HepG2 (cell line): ENCODE results near the gene EPB41L2. TPM values are rescaled to one million over a fixed set of nuclear protein-coding genes. Genes with fewer than 3 reads are reported as not detected.
A peak's percentile ranks its signal among the peaks of the same experiment; 100 is the strongest.

ENCODE experiments used
- CHD2 ChIP-seq: IDR thresholded peaks from 2 replicates; pipeline ENCODE4 v1.6.1; 2011; ENCODE audit warnings: low read depth, low read length, improper control_type of control experiment
- JUND ChIP-seq: sonication (generic); formaldehyde crosslinking; IDR thresholded peaks from 2 replicates; pipeline ENCODE4 v1.8.0; 2022; ENCODE audit warnings: mild to moderate bottlenecking, missing genetic modification reagents
- MAFG ChIP-seq: sonication (generic); formaldehyde crosslinking; IDR thresholded peaks from 2 replicates; pipeline ENCODE4 v1.5.1; 2020; ENCODE audit warnings: mild to moderate bottlenecking, missing genetic modification reagents
- MAFK ChIP-seq, 2 experiments: IDR thresholded peaks in 1 of 2; conservative IDR thresholded peaks in 1 of 2; 2 replicates each; pipeline ENCODE4 v1.6.1; 2011; ENCODE audit warnings: improper control_type of control experiment in 2 of 2, low read length in 2 of 2
- MTA3 ChIP-seq: sonication (generic); formaldehyde crosslinking; IDR thresholded peaks from 2 replicates; pipeline ENCODE4 v1.4.0; 2020; ENCODE audit warnings: missing genetic modification reagents
- POGZ ChIP-seq: sonication (generic); formaldehyde crosslinking; IDR thresholded peaks from 2 replicates; pipeline ENCODE4 v1.4.0; 2020; ENCODE audit warnings: mild to moderate bottlenecking, missing genetic modification reagents
- RORA ChIP-seq: sonication (generic); formaldehyde crosslinking; IDR thresholded peaks from 2 replicates; pipeline ENCODE4 v1.5.0; 2020; ENCODE audit warnings: mild to moderate bottlenecking, missing genetic modification reagents, moderate library complexity
- SIX1 ChIP-seq: sonication (generic); formaldehyde crosslinking; IDR thresholded peaks from 2 replicates; pipeline ENCODE4 v1.4.0; 2020; ENCODE audit warnings: missing genetic modification reagents, borderline replicate concordance
- SIX4 ChIP-seq: sonication (generic); formaldehyde crosslinking; IDR thresholded peaks from 2 replicates; pipeline ENCODE4 v1.4.0; 2020; ENCODE audit warnings: missing genetic modification reagents
- TCF7 ChIP-seq: sonication (generic); IDR thresholded peaks from 2 replicates; pipeline ENCODE4 v1.6.1; 2016; ENCODE audit warnings: antibody characterized with exemption, low read depth
- TRIM24 ChIP-seq: sonication (generic); formaldehyde crosslinking; IDR thresholded peaks from 2 replicates; pipeline ENCODE4 v1.8.0; 2022; ENCODE audit warnings: mild to moderate bottlenecking, missing genetic modification reagents
- ZNF207 ChIP-seq: fragments of 450-650 bp; IDR thresholded peaks from 2 replicates; pipeline ENCODE4 v1.6.1; 2016; ENCODE audit warnings: antibody characterized with exemption, borderline replicate concordance
- ZNF326 ChIP-seq: sonication (generic); formaldehyde crosslinking; IDR thresholded peaks from 2 replicates; pipeline ENCODE4 v1.4.0; 2020; ENCODE audit warnings: missing genetic modification reagents, borderline replicate concordance
- ZNF678 ChIP-seq: sonication (generic); formaldehyde crosslinking; IDR thresholded peaks from 2 replicates; pipeline ENCODE4 v1.4.0; 2020; ENCODE audit warnings: mild to moderate bottlenecking, missing genetic modification reagents
- ZNF704 ChIP-seq: sonication (generic); formaldehyde crosslinking; IDR thresholded peaks from 2 replicates; pipeline ENCODE4 v1.8.1; 2023; ENCODE audit warnings: mild to moderate bottlenecking, inconsistent platforms, moderate library complexity, missing genetic modification reagents, borderline replicate concordance
- ZNF790 ChIP-seq: sonication (generic); formaldehyde crosslinking; IDR thresholded peaks from 2 replicates; pipeline ENCODE4 v1.8.0; 2022; ENCODE audit warnings: missing genetic modification reagents, mild to moderate bottlenecking, borderline replicate concordance
- polyA plus RNA-seq, 8 experiments: library from polyadenylated mRNA; depleted of rRNA in 3 of 8; stranded (reverse) in 7 of 8; unstranded in 1 of 8; fragments of >200 nt; fragmentation: Illumina TruSeq in 4 of 8; extraction: Trizol in 4 of 8; gene quantifications; 2 replicates each; pipeline versions ENCODE4 v1.2.1 to v1.2.3, GENCODE V29; 2011 to 2016; ENCODE audit warnings: low read depth in 4 of 8, missing spikeins in 1 of 8, mixed read lengths in 1 of 8; ENCODE audit not compliant: insufficient read depth in 1 of 8
- total RNA-seq, 5 experiments: library from RNA; depleted of rRNA; stranded (reverse); fragments of >200 nt; fragmentation: Illumina TruSeq; extraction: Trizol; gene quantifications; 2 replicates each; pipeline ENCODE4 v1.2.3, GENCODE V29; 2016; ENCODE audit warnings: low read depth in 1 of 5
- TF ChIP-seq, protein P1 (sequence below): sonication (generic); formaldehyde crosslinking; IDR thresholded peaks from 2 replicates; pipeline ENCODE4 v1.5.0; 2020; ENCODE audit warnings: mild to moderate bottlenecking, missing genetic modification reagents, borderline replicate concordance
- TF ChIP-seq, protein P2 (sequence below): sonication (generic); formaldehyde crosslinking; IDR thresholded peaks from 2 replicates; pipeline ENCODE4 v1.8.0; 2022; ENCODE audit warnings: missing genetic modification reagents, mild to moderate bottlenecking, inconsistent platforms, borderline replicate concordance
- TF ChIP-seq, protein P3 (sequence below): sonication (generic); formaldehyde crosslinking; IDR thresholded peaks from 2 replicates; pipeline ENCODE4 v1.4.0; 2020; ENCODE audit warnings: low read depth, mild to moderate bottlenecking, missing genetic modification reagents
- TF ChIP-seq, protein P4 (sequence below): sonication (generic); formaldehyde crosslinking; IDR thresholded peaks from 2 replicates; pipeline ENCODE4 v1.5.0; 2020; ENCODE audit warnings: mild to moderate bottlenecking, missing genetic modification reagents

EPB41L2 gene
- total and polyA plus RNA-seq, 2 of the 13 experiments (the other 11 are each of a cell fraction or from before 2014, with no cell fraction given): 41.7 to 56.4 TPM

- TF ChIP-seq, protein P1, sequence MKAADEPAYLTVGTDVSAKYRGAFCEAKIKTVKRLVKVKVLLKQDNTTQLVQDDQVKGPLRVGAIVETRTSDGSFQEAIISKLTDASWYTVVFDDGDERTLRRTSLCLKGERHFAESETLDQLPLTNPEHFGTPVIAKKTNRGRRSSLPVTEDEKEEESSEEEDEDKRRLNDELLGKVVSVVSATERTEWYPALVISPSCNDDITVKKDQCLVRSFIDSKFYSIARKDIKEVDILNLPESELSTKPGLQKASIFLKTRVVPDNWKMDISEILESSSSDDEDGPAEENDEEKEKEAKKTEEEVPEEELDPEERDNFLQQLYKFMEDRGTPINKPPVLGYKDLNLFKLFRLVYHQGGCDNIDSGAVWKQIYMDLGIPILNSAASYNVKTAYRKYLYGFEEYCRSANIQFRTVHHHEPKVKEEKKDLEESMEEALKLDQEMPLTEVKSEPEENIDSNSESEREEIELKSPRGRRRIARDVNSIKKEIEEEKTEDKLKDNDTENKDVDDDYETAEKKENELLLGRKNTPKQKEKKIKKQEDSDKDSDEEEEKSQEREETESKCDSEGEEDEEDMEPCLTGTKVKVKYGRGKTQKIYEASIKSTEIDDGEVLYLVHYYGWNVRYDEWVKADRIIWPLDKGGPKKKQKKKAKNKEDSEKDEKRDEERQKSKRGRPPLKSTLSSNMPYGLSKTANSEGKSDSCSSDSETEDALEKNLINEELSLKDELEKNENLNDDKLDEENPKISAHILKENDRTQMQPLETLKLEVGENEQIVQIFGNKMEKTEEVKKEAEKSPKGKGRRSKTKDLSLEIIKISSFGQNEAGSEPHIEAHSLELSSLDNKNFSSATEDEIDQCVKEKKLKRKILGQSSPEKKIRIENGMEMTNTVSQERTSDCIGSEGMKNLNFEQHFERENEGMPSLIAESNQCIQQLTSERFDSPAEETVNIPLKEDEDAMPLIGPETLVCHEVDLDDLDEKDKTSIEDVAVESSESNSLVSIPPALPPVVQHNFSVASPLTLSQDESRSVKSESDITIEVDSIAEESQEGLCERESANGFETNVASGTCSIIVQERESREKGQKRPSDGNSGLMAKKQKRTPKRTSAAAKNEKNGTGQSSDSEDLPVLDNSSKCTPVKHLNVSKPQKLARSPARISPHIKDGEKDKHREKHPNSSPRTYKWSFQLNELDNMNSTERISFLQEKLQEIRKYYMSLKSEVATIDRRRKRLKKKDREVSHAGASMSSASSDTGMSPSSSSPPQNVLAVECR (CRISPR knock-in tag): no peak; the same call in 1 of the 2 replicates
- TF ChIP-seq ZNF326 (CRISPR knock-in tag): no peak
- TF ChIP-seq RORA (CRISPR knock-in tag): no peak
- TF ChIP-seq SIX4 (CRISPR knock-in tag): no peak
- TF ChIP-seq SIX1 (CRISPR knock-in tag): peak; percentile 68
- no peak for TF ChIP-seq CHD2
- TF ChIP-seq, protein P2, sequence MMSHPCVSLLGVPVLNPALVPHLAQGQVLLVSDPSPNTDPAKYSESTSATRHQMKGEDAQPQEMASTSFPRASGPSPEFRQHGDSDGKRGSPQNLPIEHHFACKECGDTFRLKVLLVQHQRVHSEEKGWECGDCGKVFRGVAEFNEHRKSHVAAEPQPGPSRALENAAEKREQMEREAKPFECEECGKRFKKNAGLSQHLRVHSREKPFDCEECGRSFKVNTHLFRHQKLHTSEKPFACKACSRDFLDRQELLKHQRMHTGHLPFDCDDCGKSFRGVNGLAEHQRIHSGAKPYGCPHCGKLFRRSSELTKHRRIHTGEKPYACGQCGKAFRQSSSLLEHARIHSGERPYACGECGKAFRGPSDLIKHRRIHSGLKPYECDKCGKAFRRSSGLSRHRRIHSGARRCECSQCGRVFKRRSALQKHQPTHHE (CRISPR knock-in tag): no peak
- TF ChIP-seq, protein P3, sequence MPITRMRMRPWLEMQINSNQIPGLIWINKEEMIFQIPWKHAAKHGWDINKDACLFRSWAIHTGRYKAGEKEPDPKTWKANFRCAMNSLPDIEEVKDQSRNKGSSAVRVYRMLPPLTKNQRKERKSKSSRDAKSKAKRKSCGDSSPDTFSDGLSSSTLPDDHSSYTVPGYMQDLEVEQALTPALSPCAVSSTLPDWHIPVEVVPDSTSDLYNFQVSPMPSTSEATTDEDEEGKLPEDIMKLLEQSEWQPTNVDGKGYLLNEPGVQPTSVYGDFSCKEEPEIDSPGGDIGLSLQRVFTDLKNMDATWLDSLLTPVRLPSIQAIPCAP (CRISPR knock-in tag): no peak
- TF ChIP-seq TRIM24 (CRISPR knock-in tag): no peak
- no peak for TF ChIP-seq ZNF704 (CRISPR knock-in tag)
- no peak for TF ChIP-seq ZNF678 (CRISPR knock-in tag)
- no peak for TF ChIP-seq ZNF790 (CRISPR knock-in tag)
- TF ChIP-seq MAFK (conservative IDR thresholded peaks at IDR 0.05 in 1 of 2, IDR thresholded peaks at IDR 0.05 in 1 of 2; ENCODE audit: low read length in 2 of 2): no peak
- no peak for TF ChIP-seq MTA3 (CRISPR knock-in tag)
- no peak for TF ChIP-seq MAFG (CRISPR knock-in tag)
- no peak for TF ChIP-seq TCF7
- TF ChIP-seq JUND (CRISPR knock-in tag): no peak
- TF ChIP-seq POGZ (CRISPR knock-in tag): 0 out of 2 replicates have a peak, but pooled peaks have one; percentile 46
- TF ChIP-seq, protein P4, sequence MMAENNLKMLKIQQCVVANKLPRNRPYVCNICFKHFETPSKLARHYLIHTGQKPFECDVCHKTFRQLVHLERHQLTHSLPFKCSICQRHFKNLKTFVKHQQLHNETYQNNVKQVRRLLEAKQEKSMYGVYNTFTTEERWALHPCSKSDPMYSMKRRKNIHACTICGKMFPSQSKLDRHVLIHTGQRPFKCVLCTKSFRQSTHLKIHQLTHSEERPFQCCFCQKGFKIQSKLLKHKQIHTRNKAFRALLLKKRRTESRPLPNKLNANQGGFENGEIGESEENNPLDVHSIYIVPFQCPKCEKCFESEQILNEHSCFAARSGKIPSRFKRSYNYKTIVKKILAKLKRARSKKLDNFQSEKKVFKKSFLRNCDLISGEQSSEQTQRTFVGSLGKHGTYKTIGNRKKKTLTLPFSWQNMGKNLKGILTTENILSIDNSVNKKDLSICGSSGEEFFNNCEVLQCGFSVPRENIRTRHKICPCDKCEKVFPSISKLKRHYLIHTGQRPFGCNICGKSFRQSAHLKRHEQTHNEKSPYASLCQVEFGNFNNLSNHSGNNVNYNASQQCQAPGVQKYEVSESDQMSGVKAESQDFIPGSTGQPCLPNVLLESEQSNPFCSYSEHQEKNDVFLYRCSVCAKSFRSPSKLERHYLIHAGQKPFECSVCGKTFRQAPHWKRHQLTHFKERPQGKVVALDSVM (CRISPR knock-in tag): no peak
- no peak for TF ChIP-seq ZNF207
Observed at GRCh38 chr6:130864344-130864743, 198.7 kb downstream of the EPB41L2 start (continued).
